GM19043 (cell line): ENCODE data around the gene STRA6.

Experiments used
- ATAC-seq: cut with Tn5 transposase; IDR thresholded peaks from one replicate; pipeline ENCODE4 v1.9.1; 2021; ENCODE audit warnings: low read depth; ENCODE audit not compliant: unreplicated experiment

The STRA6 gene

GRCh38 chr15:74182131-74182530 lies 20.5 kb downstream of the STRA6 start:
- no peak for ATAC-seq

DNA sequence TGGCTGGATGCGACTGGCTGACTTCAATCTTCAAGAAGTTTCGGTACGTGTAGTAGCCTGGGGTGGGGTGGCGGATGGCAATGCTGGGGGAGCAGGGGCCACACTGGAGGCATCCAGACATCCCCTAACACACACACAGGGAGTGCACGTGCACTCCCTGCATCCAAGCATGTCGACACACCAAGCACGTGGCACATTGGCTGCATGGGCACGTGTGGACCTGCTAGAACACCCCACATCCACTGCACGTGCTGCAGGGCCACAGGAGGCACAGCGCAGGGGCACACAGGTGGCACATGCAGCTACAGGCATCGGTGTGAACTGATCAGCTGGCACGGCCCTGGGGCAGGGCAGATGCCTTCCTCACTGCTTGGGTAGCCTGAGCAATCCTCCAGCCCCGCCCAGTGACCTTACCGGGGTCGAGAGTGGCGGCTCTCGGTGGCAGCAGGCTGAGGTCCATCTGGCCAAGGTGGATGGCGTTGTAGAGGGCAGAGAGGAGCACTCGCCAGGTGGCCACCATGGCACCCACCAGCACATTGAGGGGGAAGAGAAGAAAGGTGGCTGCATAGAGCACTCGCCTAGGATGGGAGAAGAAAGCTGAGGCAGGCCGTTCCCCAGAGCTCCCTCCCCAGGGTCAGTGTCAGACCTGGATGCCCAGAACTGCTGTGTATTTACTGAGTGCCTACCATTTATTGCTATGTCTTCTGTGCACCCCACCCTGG lies 21.5 kb downstream of the STRA6 start:
- no peak for ATAC-seq

- no peak for ATAC-seq
These were observed 22.4 kb downstream of the STRA6 start for GRCh38 chr15:74179983-74180880.

DNA sequence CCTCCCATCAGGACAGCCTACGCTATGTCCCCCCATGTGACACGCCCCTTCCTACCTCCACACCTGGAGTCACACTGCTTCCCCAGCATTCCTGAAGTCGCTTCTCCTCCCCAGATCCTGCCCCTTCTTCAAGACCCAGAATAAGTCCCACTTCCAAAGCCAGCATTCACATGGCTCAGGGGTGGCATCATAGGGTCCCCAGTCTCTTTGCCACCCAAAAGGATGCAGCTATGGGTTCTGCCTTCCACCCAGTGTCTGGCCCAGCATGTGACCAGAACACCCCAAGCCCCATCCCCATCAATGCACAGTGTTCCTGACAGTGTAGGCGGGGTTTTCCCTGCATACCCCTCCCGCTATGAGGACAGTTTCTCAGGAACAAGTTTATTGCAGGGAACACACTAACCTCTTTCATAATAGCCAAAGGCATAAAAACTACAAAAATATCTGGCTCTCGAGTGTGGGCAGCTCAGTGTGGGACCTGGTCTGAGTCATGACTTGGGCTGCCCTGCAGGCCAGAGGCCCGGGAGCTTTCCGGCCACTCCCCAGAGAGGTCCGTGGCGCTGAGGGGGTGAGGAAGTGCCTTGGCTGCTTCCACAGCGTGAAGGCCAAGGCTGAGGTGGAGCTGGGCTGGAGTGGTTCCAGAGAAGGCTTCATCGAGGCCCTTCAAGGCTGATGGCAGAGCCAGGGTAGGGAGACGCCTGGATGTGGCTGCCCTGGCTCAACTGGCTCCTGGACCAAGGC lies 23.3 kb downstream of the STRA6 start:
- ATAC-seq, result no peak

- ATAC-seq, result no peak
These were observed 24.1 kb downstream of the STRA6 start for GRCh38 chr15:74178326-74179100.

DNA sequence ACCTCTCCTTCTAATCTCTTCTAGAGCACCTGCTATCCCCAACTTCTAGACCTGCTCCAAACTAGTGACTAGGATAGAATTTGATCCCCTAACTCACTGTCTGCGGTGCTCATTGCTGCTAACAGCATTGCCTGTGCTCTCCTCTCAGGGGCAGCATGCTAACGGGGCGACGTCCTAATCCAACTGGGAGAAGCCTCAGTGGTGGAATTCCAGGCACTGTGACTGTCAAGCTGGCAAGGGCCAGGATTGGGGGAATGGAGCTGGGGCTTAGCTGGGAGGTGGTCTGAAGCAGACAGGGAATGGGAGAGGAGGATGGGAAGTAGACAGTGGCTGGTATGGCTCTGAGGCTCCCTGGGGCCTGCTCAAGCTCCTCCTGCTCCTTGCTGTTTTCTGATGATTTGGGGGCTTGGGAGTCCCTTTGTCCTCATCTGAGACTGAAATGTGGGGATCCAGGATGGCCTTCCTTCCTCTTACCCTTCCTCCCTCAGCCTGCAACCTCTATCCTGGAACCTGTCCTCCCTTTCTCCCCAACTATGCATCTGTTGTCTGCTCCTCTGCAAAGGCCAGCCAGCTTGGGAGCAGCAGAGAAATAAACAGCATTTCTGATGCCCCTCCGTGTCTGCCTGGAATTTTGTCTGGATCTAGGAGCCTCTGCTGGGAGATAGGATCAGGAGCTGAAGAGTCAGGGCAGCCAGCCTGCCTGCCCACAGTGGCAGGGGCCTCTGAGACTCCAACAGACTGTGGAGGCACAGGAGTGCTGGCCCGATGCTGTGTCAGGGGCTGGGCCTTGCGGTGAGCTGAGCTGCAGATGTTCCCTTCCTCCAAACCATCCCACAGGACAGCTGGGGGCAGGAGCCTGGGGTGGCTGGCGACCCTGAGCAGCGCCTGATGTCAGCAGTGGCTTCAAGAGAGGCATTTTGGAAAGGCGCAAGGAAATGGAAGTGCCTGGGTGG lies 26.0 kb downstream of the STRA6 start:
- no peak for ATAC-seq

- no peak for ATAC-seq
These were observed 27.1 kb downstream of the STRA6 start for GRCh38 chr15:74175271-74176191.

DNA sequence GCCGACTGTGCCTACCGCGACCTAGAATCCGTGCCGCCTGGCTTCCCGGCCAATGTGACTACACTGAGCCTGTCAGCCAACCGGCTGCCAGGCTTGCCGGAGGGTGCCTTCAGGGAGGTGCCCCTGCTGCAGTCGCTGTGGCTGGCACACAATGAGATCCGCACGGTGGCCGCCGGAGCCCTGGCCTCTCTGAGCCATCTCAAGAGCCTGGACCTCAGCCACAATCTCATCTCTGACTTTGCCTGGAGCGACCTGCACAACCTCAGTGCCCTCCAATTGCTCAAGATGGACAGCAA lies 27.7 kb downstream of the STRA6 start:
- ATAC-seq, result no peak

GRCh38 chr15:74174219-74174957 lies 28.2 kb downstream of the STRA6 start:
- no peak for ATAC-seq

DNA sequence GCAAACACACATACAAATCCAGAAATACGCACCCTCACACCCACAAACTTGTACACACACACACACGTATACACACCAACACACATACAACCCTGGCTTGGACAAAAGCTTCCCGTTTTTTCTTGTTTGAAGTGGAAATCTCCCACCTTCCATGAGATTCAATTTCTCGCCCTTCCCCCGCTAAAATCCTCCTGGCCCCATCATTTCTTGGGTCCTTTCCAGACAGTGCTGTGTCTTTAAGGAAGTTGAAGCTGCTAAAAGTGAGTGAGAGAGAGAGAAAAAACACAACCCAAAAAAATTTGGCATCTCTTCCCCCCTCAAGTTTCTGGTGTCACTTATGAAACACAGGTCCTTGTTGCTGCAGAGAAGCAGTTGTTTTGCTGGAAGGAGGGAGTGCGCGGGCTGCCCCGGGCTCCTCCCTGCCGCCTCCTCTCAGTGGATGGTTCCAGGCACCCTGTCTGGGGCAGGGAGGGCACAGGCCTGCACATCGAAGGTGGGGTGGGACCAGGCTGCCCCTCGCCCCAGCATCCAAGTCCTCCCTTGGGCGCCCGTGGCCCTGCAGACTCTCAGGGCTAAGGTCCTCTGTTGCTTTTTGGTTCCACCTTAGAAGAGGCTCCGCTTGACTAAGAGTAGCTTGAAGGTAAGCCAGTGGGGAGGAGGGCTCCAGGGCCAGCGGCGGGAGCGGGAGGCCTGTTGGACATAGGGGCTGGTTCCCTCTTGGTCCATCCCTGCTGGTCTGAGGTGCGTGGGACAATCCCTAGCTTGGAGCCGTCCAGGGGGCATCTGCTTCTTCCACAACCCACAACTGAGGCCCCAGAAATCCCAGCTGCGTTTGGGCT lies 29.0 kb downstream of the STRA6 start, which contains the start of gene ISLR:
TSS of gene ISLR (plus strand) at position 331 of the 839 bp plus-strand sequence. CDS start 1,149 bp downstream, outside the sequence.
- ATAC-seq, result no peak

DNA sequence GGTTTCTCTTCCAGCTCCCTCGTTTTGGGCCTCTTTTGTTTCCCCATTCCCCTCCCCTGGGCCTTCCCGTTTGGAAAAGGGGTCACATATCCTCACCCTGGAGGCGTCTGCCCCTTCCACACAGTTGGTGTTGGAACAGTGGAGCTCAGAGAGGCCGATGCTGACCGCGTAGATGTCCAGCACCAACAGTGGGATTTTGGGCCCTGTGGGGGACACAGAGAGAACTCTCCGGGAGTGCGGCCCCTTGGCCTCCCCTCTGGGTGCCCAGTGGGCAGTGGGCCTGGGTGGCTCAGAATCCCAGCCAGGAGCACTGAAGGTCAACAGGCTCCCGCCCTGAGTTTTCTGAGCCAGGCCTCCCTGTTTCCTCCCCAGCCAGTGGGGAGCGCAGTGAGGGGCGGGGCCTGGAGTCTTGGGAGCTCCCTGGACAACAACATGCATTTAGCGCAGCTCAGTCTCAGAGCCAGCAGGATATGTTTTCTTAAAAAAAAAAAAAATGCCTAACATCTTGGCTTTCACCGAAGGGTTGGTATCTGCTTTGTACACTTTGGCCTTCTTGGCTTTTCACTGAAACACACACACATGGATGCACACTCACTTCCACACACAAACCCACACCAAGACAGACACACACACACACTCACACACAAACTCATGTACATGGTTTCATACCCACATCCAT lies 29.7 kb downstream of the STRA6 start:
- ATAC-seq, result no peak

- ATAC-seq, result no peak
These were observed 30.5 kb downstream of the STRA6 start for GRCh38 chr15:74171965-74172541.

DNA sequence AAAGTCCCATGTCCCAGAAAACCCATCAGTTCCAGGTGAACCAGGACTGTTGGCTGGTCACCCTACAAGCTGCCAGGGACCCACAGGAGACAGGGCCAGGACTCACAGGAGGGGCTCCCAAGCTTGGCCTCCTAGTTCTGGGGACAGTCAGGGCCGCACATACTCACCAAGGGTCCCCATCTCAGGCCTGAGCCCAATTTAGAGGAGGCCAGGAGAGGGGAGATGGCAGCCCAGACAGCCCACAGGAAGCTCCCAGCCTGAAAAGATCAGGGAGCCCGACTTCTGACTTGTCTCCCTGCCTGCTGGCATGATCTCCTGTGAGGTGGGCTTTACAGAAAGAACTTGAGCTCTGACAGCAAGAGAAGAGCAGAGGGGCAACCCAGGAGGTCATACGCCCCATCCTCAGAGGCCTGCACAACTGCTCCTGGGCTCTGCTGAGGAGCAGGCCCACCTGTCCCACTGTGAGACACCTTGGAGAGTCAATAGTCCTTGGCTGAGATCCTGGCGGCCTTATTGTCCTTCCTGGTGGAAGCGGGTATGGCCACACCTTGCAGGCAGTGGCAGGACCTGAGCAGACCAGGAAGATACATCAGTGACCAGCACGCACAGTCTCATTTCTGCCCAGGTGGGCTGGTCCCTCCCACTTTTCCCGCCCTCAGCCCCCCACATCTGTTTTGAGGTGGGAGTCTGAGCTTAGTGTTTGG lies 31.6 kb downstream of the STRA6 start:
- no peak for ATAC-seq

DNA sequence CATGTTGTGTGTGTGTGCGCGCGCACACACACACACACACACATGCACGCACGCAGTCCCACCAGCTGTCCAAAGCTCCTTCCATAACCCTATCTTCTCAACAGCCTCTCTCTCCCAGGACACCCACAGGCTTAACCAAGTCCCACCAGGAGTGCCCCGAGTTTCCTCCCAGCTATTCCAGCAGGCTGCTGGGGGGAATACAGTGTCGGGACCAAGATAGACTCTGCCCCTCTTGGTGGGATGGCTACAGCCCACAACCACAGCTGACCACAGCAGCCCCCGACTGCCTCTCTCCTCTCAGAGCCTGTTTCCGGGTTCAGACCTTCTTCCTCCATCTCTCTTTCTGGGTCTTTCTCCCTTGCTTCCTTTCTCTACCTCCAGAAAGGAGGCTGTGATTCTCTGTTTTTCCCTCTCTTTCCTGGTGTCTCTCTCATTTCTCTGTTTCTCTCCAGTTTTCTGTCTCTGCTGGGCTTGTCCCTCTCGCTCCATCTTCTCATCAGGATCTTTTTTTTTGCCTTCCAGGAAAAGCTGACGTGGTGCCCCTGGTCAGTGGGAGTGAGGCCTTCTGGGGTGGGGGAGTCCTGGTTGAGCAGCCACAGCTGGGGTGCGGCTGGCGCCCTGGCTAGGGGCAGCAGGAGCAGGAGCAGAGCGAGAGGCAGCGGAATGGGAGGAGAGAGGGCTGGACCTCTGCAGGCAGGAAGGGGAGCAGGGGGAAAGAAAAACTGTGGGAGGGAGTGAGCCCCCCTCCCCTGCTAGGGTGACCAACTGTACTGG lies 32.3 kb downstream of the STRA6 start:
- ATAC-seq, result no peak
